GM10248 (cell line): Measurements from ENCODE around the gene TMEM51.
"Not testable (repeated sequence)": the region's sequence is repeated elsewhere in the genome, so short reads cannot be mapped to it uniquely, and the experiment has no call there.

Source experiments
- CTCF ChIA-PET: fragments of 300-600 bp; sonication (Branson Sonifier 250); formaldehyde crosslinking; extraction: SDS; loops from one replicate; lab custom pipeline; 2021; ENCODE audit warnings: antibody characterized with exemption; lab: Yijun Ruan, JAX
- POLR2A ChIA-PET: fragments of 350-650 bp; sonication (Branson Sonifier 250); formaldehyde crosslinking; extraction: SDS; loops from one replicate; lab custom pipeline; 2020; ENCODE audit warnings: antibody characterized with exemption; lab: Yijun Ruan, JAX
- DNase-seq: peaks from one replicate; pipeline ENCODE4 v3.0.0; 2012; ENCODE audit errors: extremely low spot score
- CTCF ChIP-seq: IDR thresholded peaks from 2 replicates; pipeline ENCODE4 v1.5.1; 2012; ENCODE audit warnings: mild to moderate bottlenecking, low read depth; ENCODE audit errors: extremely low read depth, missing control alignments, control extremely low read depth

TMEM51 gene

GRCh38 chr1:15172405-15173259, 19.1 kb downstream of the TMEM51 start:
- POLR2A ChIA-PET, result no interaction called here
- CTCF ChIA-PET, result interaction anchor here (1.6 kb wide), 1 partner anchor 12 kb away, joined by 3 read pairs; no protein-coding TSS in a partner anchor
- DNase-seq, result no peak
- no peak for TF ChIP-seq CTCF

GRCh38 chr1:15173863-15174614, 20.5 kb downstream of the TMEM51 start:
- no peak for TF ChIP-seq CTCF
- ChIA-PET POLR2A (no interaction called here), CTCF (interaction anchor here (0.9 kb wide), 1 partner anchor 20 kb away, joined by 3 read pairs; no protein-coding TSS in a partner anchor)
- no peak for DNase-seq

- CTCF ChIA-PET, result interaction anchor here (0.8 kb wide), 1 partner anchor 21 kb away, joined by 4 read pairs; the partner anchor contains the start of gene TMEM51
- POLR2A ChIA-PET, result no interaction called here
- no peak for DNase-seq
- no peak for TF ChIP-seq CTCF
Observed at GRCh38 chr1:15174615-15174983, 21.1 kb downstream of the TMEM51 start.

GRCh38 chr1:15175324-15176094, 22.0 kb downstream of the TMEM51 start:
- POLR2A ChIA-PET, DNase-seq: not testable (repeated sequence)
- CTCF ChIA-PET, result interaction anchor here (0.8 to 1.2 kb wide), 2 partner anchors 22 to 257 kb away, joined by 3 to 4 read pairs; partner anchors contain the start of gene TMEM51

- ChIA-PET POLR2A (no interaction called here), CTCF (interaction anchor here (1.2 kb wide), 1 partner anchor 256 kb away, joined by 3 read pairs; no protein-coding TSS in a partner anchor)
- no peak for TF ChIP-seq CTCF
- DNase-seq, result no peak
Observed at GRCh38 chr1:15176120-15176519, 22.6 kb downstream of the TMEM51 start.

GRCh38 chr1:15176898-15177665, 23.5 kb downstream of the TMEM51 start:
- DNase-seq, result no peak
- TF ChIP-seq CTCF, result no peak
- ChIA-PET POLR2A (no interaction called here), CTCF (interaction anchor here (1.2 kb wide), 1 partner anchor 255 kb away, joined by 3 read pairs; no protein-coding TSS in a partner anchor)
